Testis (tissue), 2 donors: ENCODE results near the gene VILL.

Source experiments
- CTCF ChIP-seq, 3 experiments: fragments of 450-650 bp in 2 of 3; fragments of 200-600 bp in 1 of 3; sonication (generic) in 1 of 3; IDR thresholded peaks; one replicate each; pipeline ENCODE4 v1.5.1; 2016 to 2019; ENCODE audit warnings: antibody characterized with exemption in 3 of 3, mild to moderate bottlenecking in 2 of 3, moderate library complexity in 1 of 3
- POLR2A ChIP-seq: fragments of 450-650 bp; IDR thresholded peaks from one replicate; pipeline ENCODE4 v1.6.1; 2017; ENCODE audit warnings: antibody characterized with exemption, mild to moderate bottlenecking, moderate library complexity

- TF ChIP-seq CTCF (IDR thresholded peaks at IDR 0.05) (no peak), POLR2A (no peak)
These were observed 3.9 kb upstream of the VILL start for GRCh38 chr3:37986479-37987314.
